Epithelial cell of proximal tubule (primary cell): Measurements from ENCODE around the gene NR1D1. TPM values are rescaled to one million over a fixed set of nuclear protein-coding genes. Genes with fewer than 3 reads are reported as not detected.

Source experiments
- DNase-seq: peaks from one replicate; pipeline ENCODE4 v3.0.0-alpha.2; 2011; ENCODE audit warnings: low read depth
- H3K4me3 ChIP-seq: 2 replicates; pipeline ENCODE4 v1.5.1; 2011; ENCODE audit warnings: low read depth, mild to moderate bottlenecking, low read length
- CTCF ChIP-seq: conservative IDR thresholded peaks from 2 replicates; pipeline ENCODE4 v1.5.1; 2012; ENCODE audit warnings: low read depth, mild to moderate bottlenecking, low read length
- total RNA-seq: library from RNA; depleted of rRNA; stranded (reverse); fragments of >200 nt; gene quantifications from 2 replicates; pipeline ENCODE4 v1.2.3, GENCODE V29; 2015

NR1D1 gene
- total RNA-seq, 1 donor from 2014 or later, result 0.40 TPM

- no peak for TF ChIP-seq CTCF
- DNase-seq, result peak; percentile 82
- peak overlapping the region; percentile 79 for H3K4me3 ChIP-seq
Measured at GRCh38 chr17:40100669-40101366, 429 bp upstream of the NR1D1 start.

GRCh38 chr17:40099619-40100418, 570 bp downstream of the NR1D1 start:
- DNase-seq, result no peak
- H3K4me3 ChIP-seq, result peak overlapping the region; percentile 79
- TF ChIP-seq CTCF, result no peak

GRCh38 chr17:40098846-40099618, 1.4 kb downstream of the NR1D1 start:
- no peak for TF ChIP-seq CTCF
- DNase-seq, result peak; percentile 83

GRCh38 chr17:40097931-40098845, 2.2 kb downstream of the NR1D1 start:
- H3K4me3 ChIP-seq, result peak overlapping the region; percentile 43
- no peak for TF ChIP-seq CTCF
- no peak for DNase-seq

More at GRCh38 chr17:40098846-40099618, 1.4 kb downstream of the NR1D1 start:
- H3K4me3 ChIP-seq, result peak overlapping the region; percentile 79

- no peak for TF ChIP-seq CTCF
- no peak overlapping the region for H3K4me3 ChIP-seq
- DNase-seq, result no peak
Measured at GRCh38 chr17:40097087-40097486, 3.3 kb downstream of the NR1D1 start.
